HUES64 (cell line): ENCODE data around the gene PRDM15. TPM values are rescaled to one million over a fixed set of nuclear protein-coding genes. Genes with fewer than 3 reads are reported as not detected.
A peak's percentile ranks its signal among the peaks of the same experiment; 100 is the strongest.

ENCODE experiments used
- H3K27ac ChIP-seq: 2 replicates; pipeline ENCODE4 v1.7.0; 2013; ENCODE audit warnings: low read depth, low read length, inconsistent platforms
- H3K27me3 ChIP-seq: 2 replicates; pipeline ENCODE4 v1.6.1; 2013; ENCODE audit warnings: mild to moderate bottlenecking, low read length; ENCODE audit not compliant: insufficient read depth
- H3K36me3 ChIP-seq: 2 replicates; pipeline ENCODE4 v1.6.1; 2013; ENCODE audit warnings: mild to moderate bottlenecking, low read length; ENCODE audit not compliant: insufficient read depth
- H3K4me1 ChIP-seq: 2 replicates; pipeline ENCODE4 v1.6.1; 2013; ENCODE audit warnings: mild to moderate bottlenecking, low read length, moderate library complexity; ENCODE audit not compliant: insufficient read depth
- H3K4me3 ChIP-seq: 2 replicates; pipeline ENCODE4 v1.5.1; 2013; ENCODE audit warnings: mild to moderate bottlenecking, low read length, moderate library complexity
- H3K9ac ChIP-seq: 2 replicates; pipeline ENCODE4 v1.6.1; 2013; ENCODE audit warnings: mild to moderate bottlenecking, low read depth, low read length
- H3K9me3 ChIP-seq: 2 replicates; pipeline ENCODE4 v1.6.1; 2013; ENCODE audit warnings: low read depth, low read length; ENCODE audit not compliant: insufficient read depth
- WGBS: fragments of 150-250, 120-280 bp; methylation state at CpG from one replicate; pipeline ENCODE4 v1.1.7; 2013; ENCODE audit warnings: missing lambda C conversion rate; 5-methylcytosine and 5-hydroxymethylcytosine counted together
- polyA plus RNA-seq, 2 experiments: library from polyadenylated mRNA; stranded (reverse); fragments of 50-300 nt; gene quantifications; one replicate each; pipeline ENCODE4 v1.2.3, GENCODE V29; 2013

PRDM15 gene, protein sequence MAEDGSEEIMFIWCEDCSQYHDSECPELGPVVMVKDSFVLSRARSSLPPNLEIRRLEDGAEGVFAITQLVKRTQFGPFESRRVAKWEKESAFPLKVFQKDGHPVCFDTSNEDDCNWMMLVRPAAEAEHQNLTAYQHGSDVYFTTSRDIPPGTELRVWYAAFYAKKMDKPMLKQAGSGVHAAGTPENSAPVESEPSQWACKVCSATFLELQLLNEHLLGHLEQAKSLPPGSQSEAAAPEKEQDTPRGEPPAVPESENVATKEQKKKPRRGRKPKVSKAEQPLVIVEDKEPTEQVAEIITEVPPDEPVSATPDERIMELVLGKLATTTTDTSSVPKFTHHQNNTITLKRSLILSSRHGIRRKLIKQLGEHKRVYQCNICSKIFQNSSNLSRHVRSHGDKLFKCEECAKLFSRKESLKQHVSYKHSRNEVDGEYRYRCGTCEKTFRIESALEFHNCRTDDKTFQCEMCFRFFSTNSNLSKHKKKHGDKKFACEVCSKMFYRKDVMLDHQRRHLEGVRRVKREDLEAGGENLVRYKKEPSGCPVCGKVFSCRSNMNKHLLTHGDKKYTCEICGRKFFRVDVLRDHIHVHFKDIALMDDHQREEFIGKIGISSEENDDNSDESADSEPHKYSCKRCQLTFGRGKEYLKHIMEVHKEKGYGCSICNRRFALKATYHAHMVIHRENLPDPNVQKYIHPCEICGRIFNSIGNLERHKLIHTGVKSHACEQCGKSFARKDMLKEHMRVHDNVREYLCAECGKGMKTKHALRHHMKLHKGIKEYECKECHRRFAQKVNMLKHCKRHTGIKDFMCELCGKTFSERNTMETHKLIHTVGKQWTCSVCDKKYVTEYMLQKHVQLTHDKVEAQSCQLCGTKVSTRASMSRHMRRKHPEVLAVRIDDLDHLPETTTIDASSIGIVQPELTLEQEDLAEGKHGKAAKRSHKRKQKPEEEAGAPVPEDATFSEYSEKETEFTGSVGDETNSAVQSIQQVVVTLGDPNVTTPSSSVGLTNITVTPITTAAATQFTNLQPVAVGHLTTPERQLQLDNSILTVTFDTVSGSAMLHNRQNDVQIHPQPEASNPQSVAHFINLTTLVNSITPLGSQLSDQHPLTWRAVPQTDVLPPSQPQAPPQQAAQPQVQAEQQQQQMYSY
- polyA plus RNA-seq (2013, experiment 1 of 2), result 6.0 TPM
- 5.8 TPM for polyA plus RNA-seq (2013, experiment 2 of 2)

DNA sequence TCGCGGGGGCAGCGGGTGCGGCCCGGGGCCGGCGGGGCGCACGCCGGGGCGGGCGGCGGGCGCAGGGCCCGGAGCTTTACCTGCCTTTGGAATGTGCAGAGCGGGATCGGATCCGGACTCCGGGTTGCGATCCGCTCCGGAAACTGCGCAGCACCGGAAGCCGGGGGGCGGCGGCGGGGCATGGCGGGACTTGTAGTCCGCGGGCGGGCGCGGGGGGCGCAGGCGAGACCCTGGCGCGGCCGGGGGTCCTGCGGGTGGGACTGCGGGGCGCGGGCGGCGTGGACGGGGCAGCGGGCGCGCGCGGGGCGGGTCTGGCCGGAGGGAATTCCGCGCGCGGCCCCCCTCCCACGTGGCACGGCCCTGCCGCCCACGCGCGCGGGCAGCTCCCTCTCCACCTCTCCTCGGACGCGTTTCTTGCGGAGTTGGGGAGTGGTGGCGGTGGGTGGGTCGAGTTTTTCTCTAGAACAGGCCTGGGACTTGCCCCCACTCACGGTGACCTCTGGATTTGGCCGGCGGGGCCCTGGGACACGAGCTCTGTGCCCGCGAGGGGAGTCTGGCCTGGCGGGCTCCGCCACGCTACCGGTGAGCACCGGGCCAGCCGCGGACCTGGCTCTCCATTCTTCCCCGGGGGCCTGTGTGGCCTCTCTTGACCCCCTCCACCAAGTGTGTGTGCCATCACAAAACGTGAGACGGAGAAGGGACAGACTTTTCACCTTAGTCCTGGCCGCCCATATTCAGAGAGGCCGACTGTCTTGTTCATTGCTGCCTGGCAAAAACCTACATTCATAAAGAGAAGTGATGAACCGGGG lies at the start of gene PRDM15:
Gene PRDM15 (minus strand): TSS at position 155 of the 809 bp plus-strand sequence. CDS start 18,981 bp downstream, outside the sequence.
- no peaks in the 10 kb centered on the region for H3K27me3 ChIP-seq
- peaks cover 7% of the 10 kb centered on the region; the same call in 1 of the 2 replicates for H3K4me1 ChIP-seq
- peak within 1 kb of the TSS; percentile 44 for H3K27ac ChIP-seq
- peak within 1 kb of the TSS; percentile 95 for H3K4me3 ChIP-seq
- H3K36me3 ChIP-seq, result no peaks in the 10 kb centered on the region
- no peaks in the 10 kb centered on the region for H3K9me3 ChIP-seq
- 2% methylated on average over 85 of the region's 89 CpGs for WGBS
- H3K9ac ChIP-seq, result peak within 1 kb of the TSS; percentile 94

DNA sequence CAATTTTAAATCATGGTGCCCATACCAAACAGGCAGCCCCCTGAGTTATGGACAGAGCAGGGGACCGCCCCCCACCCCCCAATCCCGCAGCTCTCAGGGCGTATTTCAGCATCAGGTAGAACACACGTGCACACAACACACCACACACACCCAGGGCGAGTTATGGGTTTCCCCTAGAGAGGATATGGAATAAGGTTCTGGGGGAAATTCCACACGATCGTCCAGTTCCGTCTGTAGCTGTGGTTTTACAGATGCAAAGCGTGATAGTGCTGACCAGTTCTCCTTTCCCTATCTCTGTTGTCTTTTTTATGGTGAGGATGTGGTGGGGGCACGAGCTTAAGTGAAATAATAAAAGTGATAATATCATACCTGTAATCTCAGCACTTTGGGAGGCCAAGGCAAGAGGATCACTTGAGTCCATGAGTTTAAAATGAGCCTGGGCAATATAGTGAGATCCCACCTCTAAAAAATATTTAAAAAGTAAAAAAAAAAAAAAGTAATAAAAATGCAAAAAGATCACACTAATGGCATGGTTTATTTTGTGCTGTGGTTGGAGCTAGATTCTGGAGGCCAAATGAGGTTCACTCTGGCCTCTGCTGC lies 49.6 kb upstream of the PRDM15 start:
- H3K9ac ChIP-seq, result no peak overlapping the region
- no peaks in the 10 kb centered on the region for H3K36me3 ChIP-seq
- H3K4me1 ChIP-seq, result peaks cover 30% of the 10 kb centered on the region
- H3K27me3 ChIP-seq, result no peaks in the 10 kb centered on the region
- no peak overlapping the region for H3K4me3 ChIP-seq
- no peaks in the 10 kb centered on the region for H3K9me3 ChIP-seq
- 89% methylated on average over 9 of the region's 10 CpGs for WGBS
- no peak overlapping the region for H3K27ac ChIP-seq

DNA sequence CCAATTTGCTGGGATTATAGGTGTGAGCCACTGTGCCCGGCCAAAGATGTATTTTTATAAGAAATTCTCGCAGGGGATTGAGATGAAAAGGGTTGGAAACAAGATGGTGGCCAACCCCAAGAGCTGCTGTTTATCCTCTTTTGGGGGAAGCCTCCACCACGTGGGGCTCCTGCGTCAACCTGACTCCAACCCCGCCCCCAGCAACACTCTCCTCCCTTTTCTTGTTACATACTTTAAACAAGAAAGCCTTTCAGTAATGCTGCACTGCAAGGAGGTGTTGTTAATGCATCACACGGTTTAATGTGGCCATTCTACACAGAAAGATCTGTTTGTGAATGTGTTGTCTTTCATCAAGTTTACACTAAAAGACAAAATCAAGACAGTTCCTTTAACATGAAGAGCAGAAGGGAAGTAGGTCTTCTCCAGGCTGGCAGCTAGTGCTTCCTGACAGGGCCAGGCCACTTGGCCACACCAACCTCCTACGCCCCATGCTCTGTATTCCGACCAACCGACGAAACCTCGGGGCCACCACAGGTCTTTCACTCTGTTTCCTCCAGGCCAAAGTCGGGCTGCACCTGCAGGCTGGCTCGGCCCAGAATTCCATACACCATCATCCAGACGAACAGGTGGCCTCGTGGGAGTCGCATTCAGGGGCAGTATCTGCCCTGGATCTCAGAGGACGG lies 48.7 kb upstream of the PRDM15 start:
- WGBS, result 92% methylated on average over 17 of the region's 17 CpGs
- no peaks in the 10 kb centered on the region for H3K9me3 ChIP-seq
- no peak overlapping the region for H3K4me3 ChIP-seq
- no peaks in the 10 kb centered on the region for H3K27me3 ChIP-seq
- H3K4me1 ChIP-seq, result peaks cover 22% of the 10 kb centered on the region
- H3K9ac ChIP-seq, result no peak overlapping the region
- no peaks in the 10 kb centered on the region for H3K36me3 ChIP-seq
- no peak overlapping the region for H3K27ac ChIP-seq

DNA sequence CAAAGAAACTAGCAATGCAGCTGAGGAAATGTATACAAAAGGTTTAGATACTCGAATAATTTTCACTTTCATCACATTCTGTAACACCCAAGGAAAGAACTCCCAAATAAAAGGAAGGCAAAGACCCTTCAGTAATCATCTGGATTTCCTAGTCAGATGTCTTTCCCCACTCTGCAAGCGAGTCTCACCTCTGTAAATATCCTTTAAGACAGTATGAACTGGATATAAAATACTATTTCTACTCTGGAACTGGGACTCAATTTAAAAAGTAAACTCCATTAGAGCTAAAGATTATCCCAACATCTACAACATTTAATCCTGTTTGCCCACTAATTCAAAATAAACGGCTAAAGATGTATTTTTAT lies 47.6 kb upstream of the PRDM15 start:
- Histone ChIP-seq H3K9me3 (no peaks in the 10 kb centered on the region), H3K27ac (peak overlapping the region; percentile 66; the same call in 1 of the 2 replicates), H3K9ac (peak overlapping the region; percentile 25), H3K4me3 (no peak overlapping the region), H3K36me3 (no peaks in the 10 kb centered on the region), H3K4me1 (peaks cover 21% of the 10 kb centered on the region), H3K27me3 (no peaks in the 10 kb centered on the region)
- WGBS, result 58% methylated on average over 1 of the region's 3 CpGs

DNA sequence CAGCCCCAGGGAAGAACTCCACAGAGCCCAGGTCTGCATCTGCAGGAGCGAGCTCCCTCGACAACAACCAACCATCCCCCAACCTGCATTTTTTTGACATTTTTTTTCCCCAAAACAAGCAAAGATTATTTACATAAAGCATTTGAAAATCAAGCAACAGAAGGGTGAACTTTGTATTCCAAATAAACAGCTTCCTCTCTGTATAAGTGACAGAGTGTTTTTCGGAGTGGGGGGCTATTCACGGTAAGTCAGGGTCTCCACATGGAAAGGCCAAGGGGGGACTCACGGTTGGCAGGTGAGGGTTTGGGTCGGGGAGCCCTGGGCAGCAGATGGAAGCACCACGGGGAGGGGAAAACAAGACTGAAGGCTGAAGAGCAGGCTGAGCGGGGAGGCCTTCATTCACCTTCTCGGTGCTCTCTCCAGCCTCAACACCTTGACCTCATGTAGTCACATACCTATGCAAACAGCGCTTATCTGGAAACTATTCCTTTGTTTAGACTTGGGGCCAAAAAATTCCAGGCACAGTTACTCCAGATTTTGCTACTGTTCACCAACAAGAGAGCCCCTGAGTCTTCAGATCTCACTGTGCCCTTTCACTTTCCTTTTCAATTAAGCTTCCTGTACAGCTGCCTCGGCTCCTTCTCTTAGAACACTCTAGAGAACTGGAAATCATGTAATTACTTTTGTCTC lies 47.1 kb upstream of the PRDM15 start:
- Histone ChIP-seq H3K27me3 (no peaks in the 10 kb centered on the region), H3K27ac (peak overlapping the region; percentile 66; the same call in 1 of the 2 replicates), H3K36me3 (no peaks in the 10 kb centered on the region), H3K9ac (peak overlapping the region; percentile 46), H3K9me3 (no peaks in the 10 kb centered on the region), H3K4me3 (no peak overlapping the region), H3K4me1 (peaks cover 21% of the 10 kb centered on the region)
- WGBS, result 44% methylated on average over 11 of the region's 11 CpGs

DNA sequence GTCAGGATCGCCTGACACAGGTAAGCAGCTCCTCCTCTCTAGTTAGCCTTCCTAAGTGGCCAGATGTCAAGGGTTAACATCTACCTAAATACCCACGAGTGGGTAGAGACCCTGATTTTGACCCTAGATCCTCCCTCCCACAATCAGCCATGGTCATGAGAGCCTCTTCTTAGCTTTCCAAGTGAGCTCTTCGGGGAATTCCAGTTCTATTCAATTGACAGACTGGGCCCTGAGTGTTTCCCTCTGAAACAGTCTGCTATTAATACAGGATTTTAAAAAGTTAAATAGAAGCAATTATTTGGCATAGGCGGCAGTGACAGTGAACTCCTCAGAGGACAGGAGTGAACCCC lies 46.6 kb upstream of the PRDM15 start:
- Histone ChIP-seq H3K36me3 (no peaks in the 10 kb centered on the region), H3K27ac (peak overlapping the region; percentile 66; the same call in 1 of the 2 replicates), H3K9ac (peak overlapping the region; percentile 46; the same call in 1 of the 2 replicates), H3K4me3 (no peak overlapping the region), H3K9me3 (no peaks in the 10 kb centered on the region), H3K27me3 (no peaks in the 10 kb centered on the region), H3K4me1 (peaks cover 19% of the 10 kb centered on the region)
- WGBS, result 75% methylated on average over 4 of the region's 4 CpGs

DNA sequence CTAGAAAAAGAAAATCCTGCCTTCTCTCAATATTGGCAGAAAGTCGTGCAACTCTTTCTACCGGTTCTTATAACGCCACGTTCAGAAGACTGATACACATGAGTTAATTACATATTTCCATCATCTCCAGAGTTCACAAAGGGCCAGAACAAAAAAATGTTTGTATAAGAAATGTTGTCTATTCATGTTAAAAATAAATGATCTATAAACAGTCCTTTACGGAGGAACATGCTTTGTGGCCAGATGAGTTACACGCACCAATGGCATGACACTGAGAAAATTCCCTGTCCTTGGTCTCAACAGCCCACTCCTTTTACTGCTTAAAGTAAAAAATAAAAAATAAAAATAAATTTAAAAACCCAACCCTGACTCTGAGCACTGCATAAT lies 45.2 kb upstream of the PRDM15 start:
- no peaks in the 10 kb centered on the region for H3K27me3 ChIP-seq
- peaks cover 17% of the 10 kb centered on the region for H3K4me1 ChIP-seq
- H3K36me3 ChIP-seq, result no peaks in the 10 kb centered on the region
- H3K9ac ChIP-seq, result no peak overlapping the region
- no peak overlapping the region for H3K4me3 ChIP-seq
- WGBS, result 97% methylated on average over 6 of the region's 6 CpGs
- H3K27ac ChIP-seq, result no peak overlapping the region
- H3K9me3 ChIP-seq, result no peaks in the 10 kb centered on the region

DNA sequence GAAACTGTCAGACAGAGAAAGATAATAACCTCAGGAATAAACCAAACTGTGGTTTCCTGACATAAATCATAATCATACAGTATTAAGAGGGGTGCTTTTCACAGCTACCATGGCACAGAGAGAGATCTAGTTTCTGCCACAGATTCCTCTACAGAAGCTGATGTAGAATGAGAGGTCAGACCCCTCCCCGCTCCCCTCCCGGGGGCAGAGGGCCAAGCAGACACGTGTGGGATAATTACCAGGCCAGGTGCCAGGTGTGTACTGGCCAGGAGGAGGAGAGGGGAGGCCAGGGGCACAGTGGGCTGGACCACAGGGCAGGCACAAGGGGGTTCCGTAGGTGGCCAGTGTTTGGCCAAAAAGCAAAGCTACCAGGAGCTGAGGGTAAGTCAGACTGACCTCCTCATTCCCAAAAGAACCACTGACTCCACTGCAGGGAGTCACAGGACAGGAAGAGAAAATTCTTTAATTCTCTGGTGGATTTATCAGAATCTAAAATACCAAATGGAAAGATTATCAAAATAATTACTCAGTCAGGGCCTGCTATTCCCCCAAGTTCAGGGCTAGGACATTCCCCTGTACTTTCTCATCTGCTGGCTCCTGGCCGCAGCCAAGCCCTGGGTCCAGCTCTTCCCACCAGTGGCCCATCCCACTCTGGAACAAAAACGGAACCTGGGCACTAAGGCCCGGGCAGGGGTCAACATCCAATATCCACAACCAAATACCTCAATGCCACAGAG lies 44.7 kb upstream of the PRDM15 start:
- 91% methylated on average over 7 of the region's 7 CpGs for WGBS
- no peak overlapping the region for H3K4me3 ChIP-seq

DNA sequence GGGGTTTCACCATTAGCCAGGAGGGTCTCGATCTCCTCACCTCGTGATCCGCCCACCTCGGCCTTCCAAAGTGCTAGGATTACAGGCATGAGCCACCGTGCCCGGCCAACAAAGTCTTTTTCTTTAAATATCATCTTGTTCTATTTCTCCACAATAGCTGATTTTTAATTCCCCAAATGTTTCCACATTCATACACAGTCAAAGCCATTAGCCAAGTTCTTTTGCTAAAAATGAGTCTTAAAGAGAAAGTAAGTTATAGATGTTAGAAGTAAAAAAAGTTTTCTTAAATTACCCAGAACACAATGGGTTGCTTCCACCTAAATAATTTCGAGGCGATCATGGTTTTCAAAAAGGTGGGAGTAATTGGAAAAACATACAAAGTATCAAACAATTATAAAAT lies 44.0 kb upstream of the PRDM15 start:
- Histone ChIP-seq H3K4me3 (no peak overlapping the region), H3K9ac (no peak overlapping the region), H3K27me3 (no peaks in the 10 kb centered on the region), H3K27ac (no peak overlapping the region), H3K9me3 (no peaks in the 10 kb centered on the region), H3K36me3 (no peaks in the 10 kb centered on the region), H3K4me1 (peaks cover 17% of the 10 kb centered on the region)
- 95% methylated on average over 7 of the region's 8 CpGs for WGBS

More for the DNA sequence above, 44.7 kb upstream of the PRDM15 start:
- H3K9me3 ChIP-seq, result no peaks in the 10 kb centered on the region
- peaks cover 17% of the 10 kb centered on the region for H3K4me1 ChIP-seq
- H3K27ac ChIP-seq, result no peak overlapping the region
- no peaks in the 10 kb centered on the region for H3K36me3 ChIP-seq
- H3K27me3 ChIP-seq, result no peaks in the 10 kb centered on the region
- no peak overlapping the region for H3K9ac ChIP-seq
